RWPE1 (cell line): ENCODE results near the gene ACO2.

Source experiments
- CTCF ChIA-PET: fragments of 350-600 bp; sonication (Branson Sonifier 250); formaldehyde crosslinking; extraction: SDS; loops from one replicate; lab custom pipeline; 2021; lab: Yijun Ruan, JAX
- POLR2A ChIA-PET: fragments of 400-600 bp; formaldehyde crosslinking; extraction: SDS; loops from one replicate; lab custom pipeline; 2020; ENCODE audit warnings: antibody characterized with exemption; ENCODE audit not compliant: low non-redundant PET; lab: Yijun Ruan, JAX
- DNase-seq: peaks from one replicate; pipeline ENCODE4 v3.0.0; 2012; ENCODE audit warnings: low spot score
- H3K27ac ChIP-seq: fragments of 450-650 bp; 2 replicates; pipeline ENCODE4 v1.5.1; 2017
- TF ChIP-seq, protein P1 (sequence below): fragments of 450-650 bp; conservative IDR thresholded peaks from 2 replicates; pipeline ENCODE4 v1.5.1; 2017; ENCODE audit warnings: low read depth, mild to moderate bottlenecking

The ACO2 gene

DNA sequence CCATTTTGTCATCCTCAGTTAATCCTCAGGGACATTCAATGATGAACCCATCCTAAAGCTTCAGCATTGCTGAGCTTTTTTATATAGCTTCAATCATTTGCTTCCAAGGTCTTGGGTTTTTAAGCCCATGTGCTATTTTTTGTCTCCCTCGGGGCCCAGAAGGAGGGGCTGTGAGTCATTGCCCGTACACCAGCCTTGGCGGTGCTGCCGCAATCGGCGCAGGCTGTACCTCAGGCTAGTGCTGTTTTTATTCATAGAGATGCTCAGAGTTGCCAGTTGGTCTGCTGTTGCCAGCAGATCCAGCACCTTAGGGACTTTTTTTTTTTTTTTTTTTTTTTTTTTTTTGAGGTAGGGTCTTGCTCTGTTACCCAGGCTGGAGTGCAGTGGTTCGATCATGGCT, 35.5 kb downstream of the ACO2 start:
- CTCF ChIA-PET: no interaction called here
- TF ChIP-seq, protein P1, sequence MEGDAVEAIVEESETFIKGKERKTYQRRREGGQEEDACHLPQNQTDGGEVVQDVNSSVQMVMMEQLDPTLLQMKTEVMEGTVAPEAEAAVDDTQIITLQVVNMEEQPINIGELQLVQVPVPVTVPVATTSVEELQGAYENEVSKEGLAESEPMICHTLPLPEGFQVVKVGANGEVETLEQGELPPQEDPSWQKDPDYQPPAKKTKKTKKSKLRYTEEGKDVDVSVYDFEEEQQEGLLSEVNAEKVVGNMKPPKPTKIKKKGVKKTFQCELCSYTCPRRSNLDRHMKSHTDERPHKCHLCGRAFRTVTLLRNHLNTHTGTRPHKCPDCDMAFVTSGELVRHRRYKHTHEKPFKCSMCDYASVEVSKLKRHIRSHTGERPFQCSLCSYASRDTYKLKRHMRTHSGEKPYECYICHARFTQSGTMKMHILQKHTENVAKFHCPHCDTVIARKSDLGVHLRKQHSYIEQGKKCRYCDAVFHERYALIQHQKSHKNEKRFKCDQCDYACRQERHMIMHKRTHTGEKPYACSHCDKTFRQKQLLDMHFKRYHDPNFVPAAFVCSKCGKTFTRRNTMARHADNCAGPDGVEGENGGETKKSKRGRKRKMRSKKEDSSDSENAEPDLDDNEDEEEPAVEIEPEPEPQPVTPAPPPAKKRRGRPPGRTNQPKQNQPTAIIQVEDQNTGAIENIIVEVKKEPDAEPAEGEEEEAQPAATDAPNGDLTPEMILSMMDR: no peak
- DNase-seq: peak; percentile 26
- POLR2A ChIA-PET: no interaction called here
- H3K27ac ChIP-seq: peak overlapping the region; percentile 50

DNA sequence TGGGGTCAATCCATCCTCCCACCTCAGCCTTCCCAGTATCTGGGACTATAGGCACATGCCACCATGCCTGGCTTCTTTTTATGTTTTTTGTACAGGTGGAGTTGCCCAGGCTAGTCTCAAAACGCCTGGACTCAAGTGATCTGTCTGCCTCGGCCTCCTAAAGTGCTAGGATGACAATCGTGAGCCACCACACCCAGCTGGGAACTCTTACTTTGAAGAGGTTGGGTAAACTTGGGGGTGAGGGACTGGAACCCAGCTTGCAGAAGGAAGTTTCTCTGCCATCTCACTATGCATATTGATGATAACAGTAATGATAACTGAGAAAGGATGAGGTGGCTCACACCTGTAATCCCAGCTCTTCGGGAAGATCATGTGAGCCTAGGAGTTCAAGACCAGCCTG, 35.9 kb downstream of the ACO2 start:
- ChIA-PET POLR2A (no interaction called here), CTCF (no interaction called here)
- H3K27ac ChIP-seq: peak overlapping the region; percentile 50
- TF ChIP-seq, protein P1: no peak
- DNase-seq: no peak

DNA sequence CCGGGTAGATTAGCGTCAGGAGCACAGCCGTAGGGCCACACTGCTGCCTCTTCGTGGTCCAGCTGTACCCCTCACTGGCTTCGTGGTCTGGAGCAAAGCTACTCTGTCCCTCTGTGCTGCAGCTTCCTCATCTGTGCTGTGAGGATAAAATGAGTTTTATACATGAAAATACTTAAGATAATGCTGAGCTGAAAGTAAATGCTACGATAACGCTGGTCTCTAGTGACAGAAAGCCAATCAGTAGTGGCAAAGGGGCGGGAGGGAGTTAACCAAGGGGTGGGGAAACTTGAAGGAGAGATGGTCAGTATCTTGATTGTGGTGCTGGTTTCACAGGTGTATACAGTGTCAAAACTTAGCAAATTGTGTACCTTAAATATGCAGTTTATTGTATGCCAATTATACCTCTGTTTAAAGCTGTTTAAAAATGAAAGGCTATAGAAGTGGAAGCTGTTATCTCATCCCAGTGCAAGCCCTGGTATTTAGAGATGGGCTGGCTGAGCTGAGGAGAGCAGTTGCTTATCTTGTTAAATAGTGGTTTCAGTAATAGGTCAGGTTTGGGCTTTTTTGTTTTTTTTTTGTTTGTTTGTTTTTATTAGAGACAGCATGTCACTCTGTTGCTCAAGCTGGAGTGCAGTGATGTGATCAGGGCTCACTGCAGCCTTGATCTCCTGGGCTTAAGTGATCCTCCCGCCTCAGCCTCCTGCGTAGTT, 36.7 kb downstream of the ACO2 start:
- CTCF ChIA-PET: interaction anchor here (0.6 to 0.7 kb wide), 2 partner anchors 51 to 383 kb away, joined by 3 read pairs; no protein-coding TSS in a partner anchor
- TF ChIP-seq, protein P1: no peak
- peak overlapping the region; percentile 50; the same call in 1 of the 2 replicates for H3K27ac ChIP-seq
- POLR2A ChIA-PET: interaction anchor here (0.6 kb wide), 1 partner anchor 97 kb away, joined by 5 read pairs; no protein-coding TSS in a partner anchor
- no peak for DNase-seq

DNA sequence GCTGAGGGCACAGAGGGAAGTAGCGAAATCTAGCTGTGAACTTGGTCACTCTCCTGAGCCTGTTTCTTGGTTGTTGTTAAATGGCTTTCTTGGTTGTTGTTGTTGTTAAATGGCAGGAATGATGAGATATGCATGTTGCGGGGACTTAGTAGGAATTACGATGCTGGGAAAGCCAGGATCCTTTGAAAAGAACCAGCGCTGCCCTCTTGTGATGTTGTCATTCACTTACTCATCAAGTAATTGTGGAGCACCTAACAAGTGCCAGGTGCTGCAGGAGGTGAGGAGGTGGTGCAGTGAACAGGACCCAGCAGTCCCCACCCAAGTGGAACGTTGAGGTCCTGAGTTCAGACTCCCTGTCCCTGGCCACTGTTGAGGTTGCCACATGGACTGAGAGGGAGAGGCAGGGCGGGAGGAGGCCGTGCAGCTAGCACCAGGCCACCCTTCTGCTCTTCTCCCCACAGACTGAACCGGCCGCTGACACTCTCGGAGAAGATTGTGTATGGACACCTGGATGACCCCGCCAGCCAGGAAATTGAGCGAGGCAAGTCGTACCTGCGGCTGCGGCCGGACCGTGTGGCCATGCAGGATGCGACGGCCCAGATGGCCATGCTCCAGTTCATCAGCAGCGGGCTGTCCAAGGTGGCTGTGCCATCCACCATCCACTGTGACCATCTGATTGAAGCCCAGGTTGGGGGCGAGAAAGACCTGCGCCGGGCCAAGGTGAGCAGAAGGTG, 38.6 kb downstream of the ACO2 start:
- DNase-seq: no peak
- TF ChIP-seq, protein P1: no peak
- peak overlapping the region; percentile 79 for H3K27ac ChIP-seq
- POLR2A ChIA-PET: no interaction called here
- CTCF ChIA-PET: no interaction called here

DNA sequence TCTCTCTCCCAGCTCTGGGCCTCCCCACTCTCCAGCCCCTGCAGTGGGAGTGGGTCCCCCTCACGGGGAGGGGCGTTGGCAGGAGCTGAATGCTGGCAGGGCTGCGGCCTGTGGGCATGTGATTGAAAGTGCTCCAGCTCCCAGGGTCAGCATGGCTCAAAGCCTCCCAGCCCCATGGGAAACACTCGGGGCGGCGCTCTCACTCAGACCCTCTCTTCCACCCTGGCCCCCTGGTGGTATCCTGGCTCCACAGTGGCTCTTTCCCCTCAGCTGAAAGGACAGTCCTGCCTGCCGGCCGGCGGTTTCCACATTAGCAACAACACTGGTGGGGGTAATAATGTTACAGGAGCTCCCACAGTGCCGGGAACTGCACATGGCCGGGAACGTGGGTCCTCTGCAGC, 39.9 kb downstream of the ACO2 start:
- TF ChIP-seq, protein P1: no peak
- CTCF ChIA-PET: no interaction called here
- POLR2A ChIA-PET: no interaction called here
- H3K27ac ChIP-seq: peak overlapping the region; percentile 79
- DNase-seq: no peak

DNA sequence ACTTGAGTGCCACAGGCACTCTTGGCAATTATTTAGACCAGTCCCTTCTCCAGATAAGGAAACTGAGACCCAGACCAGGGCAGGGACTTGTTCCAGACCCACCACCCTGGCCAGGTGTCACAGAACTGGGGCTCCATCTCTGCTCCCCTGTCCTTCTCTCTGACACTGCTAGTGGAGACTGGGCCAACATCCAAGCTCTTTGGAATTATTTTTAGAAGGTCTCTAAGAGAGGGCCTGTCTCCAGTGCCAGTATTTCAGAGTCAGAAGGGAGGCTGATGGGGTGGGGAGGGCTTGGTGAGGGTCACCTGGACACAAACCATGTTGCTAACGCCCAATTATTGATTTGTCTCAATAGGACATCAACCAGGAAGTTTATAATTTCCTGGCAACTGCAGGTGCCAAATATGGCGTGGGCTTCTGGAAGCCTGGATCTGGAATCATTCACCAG, 42.6 kb downstream of the ACO2 start:
- no peak for DNase-seq
- H3K27ac ChIP-seq: peak overlapping the region; percentile 79
- POLR2A ChIA-PET: no interaction called here
- TF ChIP-seq, protein P1: no peak
- CTCF ChIA-PET: no interaction called here
